K562 (cell line): Measurements from ENCODE around the gene KCNA10. TPM values are rescaled to one million over a fixed set of nuclear protein-coding genes. Genes with fewer than 3 reads are reported as not detected.

Source experiments
- ATAC-seq: fragments of 200-7000 bp; cut with Tn5 transposase; 3 replicates; pipeline ENCODE4 v1.9.1; 2020; ENCODE audit warnings: moderate library complexity
- BruUV-seq: library from RNA; stranded (reverse); fragments of 400-500 nt; replicated peaks from 2 replicates; lab custom pipeline; 2021; lab: Mats Ljungman, UMichigan
- CTCF ChIA-PET: fragments of 300-600 bp; formaldehyde crosslinking; extraction: SDS; loops from one replicate; lab custom pipeline; 2021; ENCODE audit warnings: low intra/inter-chr PET ratio; lab: Yijun Ruan, JAX
- POLR2A ChIA-PET: fragments of 300-600, 350-650 bp; sonication (Branson Sonifier 250); formaldehyde crosslinking; extraction: SDS; loops from one replicate; lab custom pipeline; 2021; ENCODE audit warnings: antibody characterized with exemption, inconsistent platforms; lab: Yijun Ruan, JAX
- DNase-seq, 4 experiments: peaks; one replicate each; pipeline versions ENCODE4 v3.0.0 to v3.0.0-alpha.2; 2011 to 2018; ENCODE audit warnings: low spot score in 3 of 4, mixed read lengths in 3 of 4; ENCODE audit errors: extremely low read depth in 1 of 4
- FAIRE-seq: peaks from 2 replicates; lab custom pipeline; 2011; peaks lifted over from hg19 to GRCh38; lab: Jason Lieb, UNC
- H2AFZ ChIP-seq: 2 replicates; pipeline ENCODE4 v1.6.0; 2011; ENCODE audit warnings: low read depth, low read length, control low read depth, inconsistent platforms
- H3K27ac ChIP-seq: fragments of 200-600 bp; 3 replicates; pipeline ENCODE4 v1.8.0; 2011; ENCODE audit warnings: low read depth, mild to moderate bottlenecking, control low read depth, inconsistent platforms, low read length, moderate library complexity, mixed read lengths; ENCODE audit errors: extremely low read depth
- H3K27me3 ChIP-seq, 2 experiments: fragments of 300-600 bp in 1 of 2; 2 replicates in 1 of 2; 3 replicates in 1 of 2; pipeline versions ENCODE4 v1.6.0 to v1.8.0; 2011; ENCODE audit warnings: inconsistent platforms in 2 of 2, low read length in 2 of 2, mild to moderate bottlenecking in 1 of 2, mixed read lengths in 1 of 2, moderate library complexity in 1 of 2; ENCODE audit not compliant: control insufficient read depth in 2 of 2, insufficient read depth in 2 of 2
- H3K36me3 ChIP-seq: fragments of 300-600 bp; 3 replicates; pipeline ENCODE4 v1.8.0; 2011; ENCODE audit warnings: mild to moderate bottlenecking, low read length, inconsistent platforms; ENCODE audit not compliant: control insufficient read depth, insufficient read depth
- H3K4me1 ChIP-seq, 2 experiments: fragments of 200-600 bp in 1 of 2; replicated peaks in 1 of 2; 2 replicates in 1 of 2; 3 replicates in 1 of 2; pipeline versions ENCODE4 v1.5.1 to v1.8.0; 2011; ENCODE audit warnings: inconsistent platforms in 2 of 2, low read length in 2 of 2, mild to moderate bottlenecking in 1 of 2, mixed read lengths in 1 of 2, moderate library complexity in 1 of 2; ENCODE audit not compliant: control insufficient read depth in 2 of 2, insufficient read depth in 2 of 2
- H3K4me2 ChIP-seq: 2 replicates; pipeline ENCODE4 v1.6.1; 2011; ENCODE audit warnings: low read length, control low read depth, inconsistent platforms, mixed read lengths; ENCODE audit not compliant: insufficient read depth
- H3K4me3 ChIP-seq: fragments of 200-600 bp; sonication (generic), shearing (Covaris generic); 2 replicates; pipeline ENCODE4 v1.5.1; 2016; ENCODE audit warnings: control low read depth, inconsistent platforms
- H3K79me2 ChIP-seq: fragments of 200-600 bp; 3 replicates; pipeline ENCODE4 v1.8.0; 2011; ENCODE audit warnings: low read length, inconsistent platforms; ENCODE audit not compliant: control insufficient read depth, insufficient read depth
- H3K9ac ChIP-seq, 2 experiments: 2 replicates each; pipeline versions ENCODE4 v1.6.0 to v1.6.1; 2011; ENCODE audit warnings: low read depth in 2 of 2, low read length in 2 of 2, control low read depth in 1 of 2, inconsistent platforms in 1 of 2, mild to moderate bottlenecking in 1 of 2, mixed read lengths in 1 of 2; ENCODE audit not compliant: insufficient read depth in 1 of 2
- H3K9me1 ChIP-seq: one replicate; pipeline ENCODE4 v1.6.0; 2011; ENCODE audit warnings: inconsistent platforms, mild to moderate bottlenecking, low read length, moderate library complexity; ENCODE audit not compliant: control insufficient read depth, insufficient read depth
- H3K9me3 ChIP-seq: replicated peaks from 2 replicates; pipeline ENCODE4 v1.5.1; 2011; ENCODE audit warnings: low read depth, low read length, inconsistent platforms; ENCODE audit not compliant: control insufficient read depth, insufficient read depth
- H4K20me1 ChIP-seq: replicated peaks from 2 replicates; pipeline ENCODE4 v1.6.1; 2011; ENCODE audit warnings: low read length, inconsistent platforms, mixed read lengths; ENCODE audit not compliant: control insufficient read depth, insufficient read depth
- ELF1 ChIP-seq: fragments of 200-800 bp; sonication (Bioruptor generic); IDR thresholded peaks from 2 replicates; pipeline ENCODE4 v1.6.1; 2016; ENCODE audit warnings: missing genetic modification characterization, missing compliant biosample characterization
- HDGF ChIP-seq: fragments of 450-650 bp; IDR thresholded peaks from 2 replicates; pipeline ENCODE4 v1.6.1; 2016
- MAFK ChIP-seq: IDR thresholded peaks from 2 replicates; pipeline ENCODE4 v1.6.1; 2011; ENCODE audit warnings: low read length, improper control_type of control experiment
- NCOA2 ChIP-seq, 2 experiments: fragments of 450-650 bp; IDR thresholded peaks; 2 replicates each; pipeline ENCODE4 v1.6.1; 2018; ENCODE audit warnings: mild to moderate bottlenecking in 2 of 2, moderate library complexity in 1 of 2; ENCODE audit not compliant: partially characterized antibody in 2 of 2
- NFXL1 ChIP-seq: fragments of 450-650 bp; formaldehyde crosslinking; IDR thresholded peaks from 2 replicates; pipeline ENCODE4 v1.4.0; 2021; ENCODE audit warnings: mild to moderate bottlenecking
- PRPF4 ChIP-seq: fragments of 200-400 bp; formaldehyde crosslinking; IDR thresholded peaks from one replicate; pipeline ENCODE4 v1.6.1; 2017; ENCODE audit warnings: low read length, low read depth, mild to moderate bottlenecking; ENCODE audit not compliant: insufficient read depth, poor library complexity, severe bottlenecking
- RAD21 ChIP-seq, 2 experiments: fragments of 250-450 bp in 1 of 2; fragments of 450-650 bp in 1 of 2; sonication (Bioruptor Pico) in 1 of 2; formaldehyde crosslinking in 1 of 2; IDR thresholded peaks in 1 of 2; conservative IDR thresholded peaks in 1 of 2; 2 replicates each; pipeline versions ENCODE4 v1.4.0 to v1.8.0; 2020 to 2022; ENCODE audit warnings: mild to moderate bottlenecking in 2 of 2, moderate library complexity in 1 of 2
- SAFB2 ChIP-seq: fragments of 200-400 bp; formaldehyde crosslinking; IDR thresholded peaks from 2 replicates; pipeline ENCODE4 v1.6.1; 2018; ENCODE audit warnings: borderline replicate concordance, low read length, low read depth, moderate library complexity; ENCODE audit not compliant: severe bottlenecking
- ZNF766 ChIP-seq: fragments of 200-800 bp; sonication (Bioruptor generic); conservative IDR thresholded peaks from 2 replicates; pipeline ENCODE4 v1.6.1; 2016; ENCODE audit warnings: missing genetic modification characterization, missing compliant biosample characterization
- WGBS: fragments of 100-300 bp; shearing (Covaris generic); methylation state at CpG from one replicate; pipeline ENCODE4 v1.1.6; 2016; ENCODE audit warnings: low coverage, mixed read lengths; ENCODE audit not compliant: insufficient coverage; ENCODE audit errors: missing lambda C conversion rate; 5-methylcytosine and 5-hydroxymethylcytosine counted together
- in situ Hi-C: fragments of 300-500 bp; cut with MboI; formaldehyde crosslinking; loops from 4 replicates; pipeline ENCODE4 v1.15.0; 2018; ENCODE audit warnings: inconsistent platforms, mixed read lengths
- intact Hi-C: fragments of 100-400 bp; cut with micrococcal nuclease; formaldehyde crosslinking; loops from 2 replicates; pipeline ENCODE4 v1.14.2; 2022
- polyA plus RNA-seq, 8 experiments: library from polyadenylated mRNA; depleted of rRNA in 4 of 8; stranded (reverse) in 5 of 8; unstranded in 3 of 8; fragments of >200 nt; fragmentation: Nextera tagmentation in 2 of 8; fragmentation: Illumina TruSeq in 1 of 8; extraction: Ambion mirVana in 2 of 8; extraction: Trizol in 1 of 8; gene quantifications; 2 replicates each; pipeline versions ENCODE4 v1.2.1 to v1.2.3, GENCODE V29; 2011 to 2014; ENCODE audit warnings: inconsistent platforms in 1 of 8, missing spikeins in 1 of 8
- total RNA-seq, 7 experiments: library from RNA; depleted of rRNA in 6 of 7; stranded (reverse); fragments of >200 nt in 6 of 7; fragmentation: Illumina TruSeq in 2 of 7; extraction: Trizol in 2 of 7; gene quantifications; 2 replicates each; pipeline versions ENCODE4 v1.2.1 to v1.2.3, GENCODE V29; 2011 to 2021; ENCODE audit warnings: low replicate concordance in 1 of 7
- TF ChIP-seq, protein P1 (sequence below): fragments of 250-450 bp; sonication (Bioruptor Pico); IDR thresholded peaks from 2 replicates; pipeline ENCODE4 v1.8.0; 2022; ENCODE audit warnings: moderate library complexity, mild to moderate bottlenecking, inconsistent platforms
- TF ChIP-seq, protein P2 (sequence below): fragments of 250-450 bp; sonication (Bioruptor Pico); IDR thresholded peaks from 2 replicates; pipeline ENCODE4 v1.8.0; 2021; ENCODE audit warnings: borderline replicate concordance, mild to moderate bottlenecking, moderate library complexity; ENCODE audit not compliant: poor library complexity, severe bottlenecking
- TF ChIP-seq, protein P3 (sequence below): fragments of 250-450 bp; sonication (Bioruptor Pico); IDR thresholded peaks from 2 replicates; pipeline ENCODE4 v1.8.0; 2021; ENCODE audit warnings: mild to moderate bottlenecking, moderate library complexity
- TF ChIP-seq, protein P4 (sequence below): fragments of 450-650 bp; IDR thresholded peaks from 2 replicates; pipeline ENCODE4 v1.6.1; 2016; ENCODE audit warnings: missing biosample characterization, missing genetic modification characterization
- TF ChIP-seq, protein P5 (sequence below): fragments of 250-450 bp; sonication (Bioruptor Pico); IDR thresholded peaks from 2 replicates; pipeline ENCODE4 v1.5.1; 2021; ENCODE audit warnings: mild to moderate bottlenecking

The KCNA10 gene
- total and polyA plus RNA-seq, 9 of the 15 experiments (the other 6 are each of a cell fraction or from before 2014, with no cell fraction given) = not detected

DNA sequence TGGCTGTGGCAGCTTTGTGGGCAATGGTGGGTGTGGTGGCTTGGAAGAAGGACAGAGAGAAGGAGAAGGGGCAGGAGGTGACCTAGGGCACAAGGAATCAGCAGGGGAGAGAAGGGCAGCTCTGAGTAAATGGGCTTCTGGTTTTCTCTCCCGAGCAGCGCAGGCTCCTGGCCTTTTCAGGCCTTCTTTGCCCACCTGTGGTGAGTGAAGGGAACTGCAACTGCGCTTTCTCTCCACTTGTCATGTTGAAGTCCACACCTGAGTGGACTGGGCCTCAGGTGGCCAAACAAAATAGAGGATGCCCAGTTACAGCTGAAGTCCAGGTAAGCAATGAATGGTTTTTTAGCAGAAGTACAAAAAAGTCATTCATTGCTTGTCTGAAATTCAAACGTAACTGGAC lies 29.4 kb upstream of the KCNA10 start:
- ChIA-PET CTCF (no interaction called here), POLR2A (interaction anchor here (0.5 to 0.7 kb wide), 2 partner anchors 21 to 75 kb away, joined by 3 read pairs; no protein-coding TSS in a partner anchor)
- 0% methylated on average over 4 of the region's 4 CpGs for WGBS
- in situ Hi-C loops (no loop called here), intact Hi-C loops (no loop called here)
- no peak overlapping the region for H2AFZ ChIP-seq
- no peak overlapping the region for H3K4me3 ChIP-seq
- FAIRE-seq (peak; percentile 83), ATAC-seq (peak; percentile 97), DNase-seq (peak; percentile 51 to 65 (median 56))
- no peaks in the 10 kb centered on the region for H3K4me1 ChIP-seq
- H3K27ac ChIP-seq = no peak overlapping the region
- H3K36me3 ChIP-seq = no peaks in the 10 kb centered on the region
- BruUV-seq = no TSS peak
- H3K4me2 ChIP-seq = no peak overlapping the region
- H3K27me3 ChIP-seq = peaks cover 6 to 16% of the 10 kb centered on the region in 2 experiments; a peak in 3 of 5 replicates
- H3K9me1 ChIP-seq = no peaks in the 10 kb centered on the region
- no peaks in the 10 kb centered on the region for H3K79me2 ChIP-seq
- H3K9me3 ChIP-seq = no peaks in the 10 kb centered on the region
- H4K20me1 ChIP-seq = peaks cover 3% of the 10 kb centered on the region
- no peak overlapping the region for H3K9ac ChIP-seq
- TF ChIP-seq ZNF766 (CRISPR knock-in tag) (no peak), RAD21 (CRISPR knock-in tag; conservative IDR thresholded peaks at IDR 0.05 in 1 of 2, IDR thresholded peaks at IDR 0.05 in 1 of 2) (peak in 1 of 2 experiments; percentile 31; a peak in 1 of 4 replicates), PRPF4 (no peak), NFXL1 (CRISPR knock-in tag) (no peak), SAFB2 (no peak), MAFK (no peak), NCOA2 (IDR thresholded peaks at IDR 0.05; ENCODE audit: partially characterized antibody in 2 of 2) (no peak), HDGF (no peak), ELF1 (tag) (no peak)
- TF ChIP-seq, protein P1, sequence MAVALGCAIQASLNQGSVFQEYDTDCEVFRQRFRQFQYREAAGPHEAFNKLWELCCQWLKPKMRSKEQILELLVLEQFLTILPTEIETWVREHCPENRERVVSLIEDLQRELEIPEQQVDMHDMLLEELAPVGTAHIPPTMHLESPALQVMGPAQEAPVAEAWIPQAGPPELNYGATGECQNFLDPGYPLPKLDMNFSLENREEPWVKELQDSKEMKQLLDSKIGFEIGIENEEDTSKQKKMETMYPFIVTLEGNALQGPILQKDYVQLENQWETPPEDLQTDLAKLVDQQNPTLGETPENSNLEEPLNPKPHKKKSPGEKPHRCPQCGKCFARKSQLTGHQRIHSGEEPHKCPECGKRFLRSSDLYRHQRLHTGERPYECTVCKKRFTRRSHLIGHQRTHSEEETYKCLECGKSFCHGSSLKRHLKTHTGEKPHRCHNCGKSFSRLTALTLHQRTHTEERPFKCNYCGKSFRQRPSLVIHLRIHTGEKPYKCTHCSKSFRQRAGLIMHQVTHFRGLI (CRISPR knock-in tag) = no peak
- TF ChIP-seq, protein P2, sequence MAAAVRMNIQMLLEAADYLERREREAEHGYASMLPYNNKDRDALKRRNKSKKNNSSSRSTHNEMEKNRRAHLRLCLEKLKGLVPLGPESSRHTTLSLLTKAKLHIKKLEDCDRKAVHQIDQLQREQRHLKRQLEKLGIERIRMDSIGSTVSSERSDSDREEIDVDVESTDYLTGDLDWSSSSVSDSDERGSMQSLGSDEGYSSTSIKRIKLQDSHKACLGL (CRISPR knock-in tag) = no peak
- TF ChIP-seq, protein P3, sequence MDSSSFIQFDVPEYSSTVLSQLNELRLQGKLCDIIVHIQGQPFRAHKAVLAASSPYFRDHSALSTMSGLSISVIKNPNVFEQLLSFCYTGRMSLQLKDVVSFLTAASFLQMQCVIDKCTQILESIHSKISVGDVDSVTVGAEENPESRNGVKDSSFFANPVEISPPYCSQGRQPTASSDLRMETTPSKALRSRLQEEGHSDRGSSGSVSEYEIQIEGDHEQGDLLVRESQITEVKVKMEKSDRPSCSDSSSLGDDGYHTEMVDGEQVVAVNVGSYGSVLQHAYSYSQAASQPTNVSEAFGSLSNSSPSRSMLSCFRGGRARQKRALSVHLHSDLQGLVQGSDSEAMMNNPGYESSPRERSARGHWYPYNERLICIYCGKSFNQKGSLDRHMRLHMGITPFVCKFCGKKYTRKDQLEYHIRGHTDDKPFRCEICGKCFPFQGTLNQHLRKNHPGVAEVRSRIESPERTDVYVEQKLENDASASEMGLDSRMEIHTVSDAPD (CRISPR knock-in tag) = no peak
- TF ChIP-seq, protein P4, sequence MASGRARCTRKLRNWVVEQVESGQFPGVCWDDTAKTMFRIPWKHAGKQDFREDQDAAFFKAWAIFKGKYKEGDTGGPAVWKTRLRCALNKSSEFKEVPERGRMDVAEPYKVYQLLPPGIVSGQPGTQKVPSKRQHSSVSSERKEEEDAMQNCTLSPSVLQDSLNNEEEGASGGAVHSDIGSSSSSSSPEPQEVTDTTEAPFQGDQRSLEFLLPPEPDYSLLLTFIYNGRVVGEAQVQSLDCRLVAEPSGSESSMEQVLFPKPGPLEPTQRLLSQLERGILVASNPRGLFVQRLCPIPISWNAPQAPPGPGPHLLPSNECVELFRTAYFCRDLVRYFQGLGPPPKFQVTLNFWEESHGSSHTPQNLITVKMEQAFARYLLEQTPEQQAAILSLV (tag) = no peak
- TF ChIP-seq, protein P5, sequence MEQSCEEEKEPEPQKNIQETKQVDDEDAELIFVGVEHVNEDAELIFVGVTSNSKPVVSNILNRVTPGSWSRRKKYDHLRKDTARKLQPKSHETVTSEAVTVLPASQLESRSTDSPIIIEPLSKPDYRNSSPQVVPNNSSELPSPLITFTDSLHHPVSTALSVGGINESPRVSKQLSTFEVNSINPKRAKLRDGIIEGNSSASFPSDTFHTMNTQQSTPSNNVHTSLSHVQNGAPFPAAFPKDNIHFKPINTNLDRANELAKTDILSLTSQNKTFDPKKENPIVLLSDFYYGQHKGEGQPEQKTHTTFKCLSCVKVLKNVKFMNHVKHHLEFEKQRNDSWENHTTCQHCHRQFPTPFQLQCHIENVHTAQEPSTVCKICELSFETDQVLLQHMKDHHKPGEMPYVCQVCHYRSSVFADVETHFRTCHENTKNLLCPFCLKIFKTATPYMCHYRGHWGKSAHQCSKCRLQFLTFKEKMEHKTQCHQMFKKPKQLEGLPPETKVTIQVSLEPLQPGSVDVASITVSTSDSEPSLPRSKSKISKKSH (CRISPR knock-in tag) = no peak
